ENCODE results near the gene GP1BA.

DNA sequence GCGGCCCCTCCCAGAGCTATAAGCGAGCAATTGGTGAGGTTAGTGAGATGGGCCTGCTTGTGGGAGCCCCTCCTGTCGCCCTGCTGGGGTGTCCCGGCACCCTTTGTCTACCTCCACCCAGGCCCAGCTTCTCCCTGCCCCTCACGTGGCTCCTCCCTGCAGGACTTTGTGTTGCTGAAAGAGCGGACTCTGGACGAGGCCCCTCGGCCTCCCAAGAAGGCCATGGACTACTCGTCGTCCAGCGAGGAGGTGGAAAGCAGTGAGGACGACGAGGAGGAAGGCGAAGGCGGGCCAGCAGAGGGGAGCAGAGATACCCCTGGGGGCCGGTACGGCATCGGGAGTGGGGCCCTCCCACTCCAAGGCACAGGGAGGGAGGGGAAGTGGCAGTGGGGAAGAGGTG is 38.8 kb upstream of the GP1BA start:
- TF ChIP-seq ZNF274 (IDR thresholded peaks at IDR 0.05; ENCODE audit: low read depth, low read length) = no peak
- no peak for TF ChIP-seq YY1 (IDR thresholded peaks at IDR 0.05; ENCODE audit: insufficient read depth, insufficient read length)
- TF ChIP-seq SUZ12 (IDR thresholded peaks at IDR 0.05; ENCODE audit: extremely low read depth, insufficient read depth, insufficient read length) = no peak

All from NT2/D1 (cell line).